B cell (primary cell): ENCODE data around the gene MLLT6. TPM values are rescaled to one million over a fixed set of nuclear protein-coding genes. Genes with fewer than 3 reads are reported as not detected.

Experiments used
- ATAC-seq: fragments of 200-7000 bp; cut with Tn5 transposase; one replicate; pipeline ENCODE4 v1.10.0; 2021; ENCODE audit warnings: low read depth, mild to moderate bottlenecking, moderate number of reproducible peaks, moderate library complexity
- CTCF ChIA-PET: fragments of 350-600 bp; sonication (Branson Sonifier 250); formaldehyde crosslinking; loops from one replicate; lab custom pipeline; 2021; ENCODE audit warnings: antibody characterized with exemption, inconsistent platforms; lab: Charles Lee
- POLR2A ChIA-PET: fragments of 350-600 bp; sonication (Branson Sonifier 250); formaldehyde crosslinking; loops from one replicate; lab custom pipeline; 2021; ENCODE audit warnings: antibody characterized with exemption; lab: Charles Lee
- DNase-seq: peaks from one replicate; pipeline ENCODE4 v3.0.0; 2013
- H2AFZ ChIP-seq: 2 replicates; pipeline ENCODE4 v1.6.1; 2012; ENCODE audit warnings: mild to moderate bottlenecking, low read depth, low read length; ENCODE audit not compliant: insufficient read depth, poor library complexity, severe bottlenecking
- H3K27ac ChIP-seq, 2 donors: 1 replicate in 1 of 2; 2 replicates in 1 of 2; pipeline ENCODE4 v1.5.1; 2012 to 2013; ENCODE audit warnings: low read length in 2 of 2, mild to moderate bottlenecking in 2 of 2, moderate library complexity in 1 of 2
- H3K27me3 ChIP-seq, 4 experiments: fragments of 200-600 bp in 1 of 4; sonication (generic) in 1 of 4; replicated peaks in 1 of 4; 1 replicate in 2 of 4; 2 replicates in 2 of 4; pipeline versions ENCODE4 v1.6.1 to v1.7.0; 2013 to 2016; ENCODE audit warnings: low read length in 3 of 4, mild to moderate bottlenecking in 2 of 4, mixed read lengths in 1 of 4, moderate library complexity in 1 of 4; ENCODE audit not compliant: insufficient read depth in 4 of 4, control insufficient read depth in 3 of 4; ENCODE audit errors: control extremely low read depth in 1 of 4
- H3K36me3 ChIP-seq, 2 experiments: replicated peaks in 1 of 2; 1 replicate in 1 of 2; 2 replicates in 1 of 2; pipeline versions ENCODE4 v1.6.1 to v1.7.1; 2013; ENCODE audit warnings: low read length in 1 of 2; ENCODE audit not compliant: insufficient read depth in 2 of 2, control insufficient read depth in 1 of 2; ENCODE audit errors: control extremely low read depth in 1 of 2, extremely low read depth in 1 of 2
- H3K4me1 ChIP-seq, 2 donors: fragments of 200-600 bp in 1 of 2; sonication (generic) in 1 of 2; 1 replicate in 1 of 2; 2 replicates in 1 of 2; pipeline versions ENCODE4 v1.5.1 to v1.6.1; 2013 to 2017; ENCODE audit warnings: low read length in 2 of 2; ENCODE audit not compliant: control insufficient read depth in 2 of 2, insufficient read depth in 2 of 2
- H3K4me2 ChIP-seq: replicated peaks from 2 replicates; pipeline ENCODE3; 2012; ENCODE audit warnings: mild to moderate bottlenecking, low read depth, low read length; ENCODE audit not compliant: poor library complexity, severe bottlenecking
- H3K4me3 ChIP-seq, 5 experiments: fragments of 200-600 bp in 1 of 5; sonication (generic) in 1 of 5; 1 replicate in 3 of 5; 2 replicates in 2 of 5; pipeline versions ENCODE4 v1.5.1 to v1.7.0; 2011 to 2016; ENCODE audit warnings: low read length in 4 of 5, mild to moderate bottlenecking in 4 of 5, low read depth in 2 of 5, control low read depth in 1 of 5, moderate library complexity in 1 of 5; ENCODE audit not compliant: insufficient read depth in 1 of 5; ENCODE audit errors: control extremely low read depth in 1 of 5, extremely low read depth in 1 of 5
- H3K79me2 ChIP-seq: fragments of 200-600 bp; sonication (generic); one replicate; pipeline ENCODE4 v1.6.0; 2016; ENCODE audit warnings: low read length; ENCODE audit not compliant: control insufficient read depth, insufficient read depth
- H3K9ac ChIP-seq: fragments of 200-600 bp; sonication (generic); 2 replicates; pipeline ENCODE4 v1.6.1; 2017; ENCODE audit warnings: mild to moderate bottlenecking, low read length, moderate library complexity
- H3K9me3 ChIP-seq, 3 donors: one replicate each; pipeline versions ENCODE4 v1.6.1 to v1.7.1; 2013; ENCODE audit warnings: low read length in 2 of 3; ENCODE audit not compliant: control insufficient read depth in 2 of 3, insufficient read depth in 1 of 3; ENCODE audit errors: control extremely low read depth in 1 of 3
- H4K20me1 ChIP-seq: 2 replicates; pipeline ENCODE4 v1.6.0; 2012; ENCODE audit warnings: mild to moderate bottlenecking, low read length; ENCODE audit not compliant: insufficient read depth, control insufficient read depth, poor library complexity, severe bottlenecking
- H3K27ac Mint-ChIP-seq: one replicate; pipeline ENCODE4 v1.8.0; 2021; ENCODE audit warnings: mixed read lengths
- H3K27me3 Mint-ChIP-seq: one replicate; pipeline ENCODE4 v1.8.0; 2021; ENCODE audit warnings: mixed read lengths
- H3K4me1 Mint-ChIP-seq: one replicate; pipeline ENCODE4 v1.8.0; 2021; ENCODE audit warnings: mixed read lengths
- H3K4me3 Mint-ChIP-seq: one replicate; pipeline ENCODE4 v1.8.0; 2021; ENCODE audit warnings: mixed read lengths
- H3K9me3 Mint-ChIP-seq: one replicate; pipeline ENCODE4 v1.8.0; 2022; ENCODE audit warnings: mixed read lengths; ENCODE audit not compliant: insufficient read depth
- CTCF ChIP-seq: fragments of 200-600 bp; IDR thresholded peaks from one replicate; pipeline ENCODE4 v1.8.0; 2022; ENCODE audit warnings: antibody characterized with exemption, mild to moderate bottlenecking
- EZH2 ChIP-seq: IDR thresholded peaks from 2 replicates; pipeline ENCODE4 v1.6.1; 2012; ENCODE audit warnings: borderline replicate concordance, low read depth, mild to moderate bottlenecking, moderate library complexity, low read length; ENCODE audit not compliant: insufficient read depth, poor library complexity, severe bottlenecking
- WGBS: methylation state at CpG from one replicate; pipeline ENCODE4 v1.1.5; 2013; ENCODE audit warnings: missing lambda C conversion rate; ENCODE audit not compliant: insufficient coverage; 5-methylcytosine and 5-hydroxymethylcytosine counted together
- intact Hi-C: fragments of 100-400 bp; cut with micrococcal nuclease; formaldehyde crosslinking; loops from one replicate; pipeline ENCODE4 v1.10.0; 2022
- polyA plus RNA-seq: library from polyadenylated mRNA; depleted of rRNA; stranded (reverse); fragments of >200 nt; gene quantifications from 2 replicates; pipeline ENCODE4 v1.2.3, GENCODE V29; 2012
- total RNA-seq, 2 donors: library from RNA; stranded (reverse); fragments of 120-200 nt in 1 of 2; gene quantifications; 1 replicate in 1 of 2; 2 replicates in 1 of 2; pipeline versions ENCODE4 v1.2.3 to v1.2.4, GENCODE V29; 2013 to 2022

Gene MLLT6
- total and polyA plus RNA-seq, 2 donors (not counting 1 experiment from before 2014, with no cell fraction given) = 165 to 288 TPM

GRCh38 chr17:38735161-38735997 lies 30.3 kb downstream of the MLLT6 start:
- Mint-ChIP-seq H3K4me3 (no peak overlapping the region), H3K27ac (no peak overlapping the region), H3K4me1 (peaks cover 34% of the 10 kb centered on the region), H3K27me3 (peaks cover 6% of the 10 kb centered on the region), H3K9me3 (no peaks in the 10 kb centered on the region)
- H3K4me1 ChIP-seq = peaks cover 4 to 25% of the 10 kb centered on the region in 2 donors
- peak; percentile 77 for DNase-seq
- TF ChIP-seq CTCF (peak; percentile 85), EZH2 (no peak)
- H3K9ac ChIP-seq = no peak overlapping the region
- no peak overlapping the region for H3K27ac ChIP-seq
- peak overlapping the region; percentile 32 for H3K4me2 ChIP-seq
- H3K9me3 ChIP-seq = no peaks in the 10 kb centered on the region
- peak; percentile 34 for ATAC-seq
- 61% methylated on average over 19 of the region's 23 CpGs for WGBS
- peaks cover 7% of the 10 kb centered on the region for H4K20me1 ChIP-seq
- CTCF ChIA-PET = interaction anchor here (0.6 to 4.5 kb wide), 31 partner anchors 9 to 1495 kb away, joined by 3 to 172 read pairs (median 4); partner anchors contain the start of genes EPOP, MLLT6 and PSMB3
- H3K4me3 ChIP-seq = no peak overlapping the region
- H3K36me3 ChIP-seq = no peaks in the 10 kb centered on the region
- POLR2A ChIA-PET = interaction anchor here (0.6 to 1.8 kb wide), 5 partner anchors 18 to 465 kb away, joined by 3 to 10 read pairs (median 5); partner anchors contain the start of gene RPL19
- intact Hi-C loops = no loop called here
- no peaks in the 10 kb centered on the region for H3K27me3 ChIP-seq
- no peaks in the 10 kb centered on the region for H3K79me2 ChIP-seq
- no peak overlapping the region for H2AFZ ChIP-seq
